Pancreas (tissue), 10 donors: ENCODE measurements around the gene GJC2. TPM values are rescaled to one million over a fixed set of nuclear protein-coding genes. Genes with fewer than 3 reads are reported as not detected.

Experiments used
- ATAC-seq, 4 donors: fragments of 200-7000 bp; cut with Tn5 transposase; one replicate each; pipeline versions ENCODE4 v1.8.0 to v1.9.1; 2020; ENCODE audit warnings: mild to moderate bottlenecking in 4 of 4, moderate library complexity in 4 of 4
- DNase-seq, 6 donors: peaks; one replicate each; pipeline ENCODE4 v3.0.0-alpha.2; 2020
- FAIRE-seq: peaks from 2 replicates; lab custom pipeline; 2012; peaks lifted over from hg19 to GRCh38; lab: Jason Lieb, UNC
- H3K27ac ChIP-seq, 4 donors: fragments of 200-600 bp; sonication (generic); 1 replicate in 3 of 4; 2 replicates in 1 of 4; pipeline versions ENCODE4 v1.5.0 to v1.8.0; 2020
- H3K27me3 ChIP-seq, 4 donors: fragments of 200-600 bp; one replicate each; pipeline ENCODE4 v1.8.0; 2021
- H3K36me3 ChIP-seq, 3 donors: fragments of 200-600 bp; sonication (generic) in 1 of 3; one replicate each; pipeline versions ENCODE4 v1.5.0 to v1.8.0; 2020 to 2021
- H3K4me1 ChIP-seq, 3 donors: fragments of 200-600 bp; one replicate each; pipeline ENCODE4 v1.8.0; 2021
- H3K4me3 ChIP-seq, 4 donors: fragments of 200-600 bp; sonication (generic) in 2 of 4; one replicate each; pipeline versions ENCODE4 v1.5.0 to v1.8.0; 2020 to 2021
- H3K9me3 ChIP-seq, 4 donors: fragments of 200-600 bp; one replicate each; pipeline ENCODE4 v1.8.0; 2021
- WGBS, 2 donors: extraction: QIAGEN DNeasy Blood & Tissue Kit; methylation state at CpG; one replicate each; pipeline ENCODE4 v1.1.7; 2013; 5-methylcytosine and 5-hydroxymethylcytosine counted together
- intact Hi-C, 3 donors: fragments of 100-400 bp; cut with DNase I; formaldehyde crosslinking; loops; one replicate each; pipeline versions ENCODE4 v1.11.1 to v1.14.2; 2022
- polyA plus RNA-seq, 2 donors: library from polyadenylated mRNA; stranded (reverse); fragments of 200-250 nt; gene quantifications; one replicate each; pipeline ENCODE4 v1.2.3, GENCODE V29; 2013
- total RNA-seq, 6 donors: library from RNA; stranded (reverse); fragmentation: NEBNext Ultra II Directional in 4 of 6; extraction: Animal tissue kit (Norgen Biotek cat#: 25700) in 4 of 6; gene quantifications; one replicate each; pipeline versions ENCODE4 v1.2.1 to v1.2.4, GENCODE V29; 2021 to 2023
- TF ChIP-seq, protein P1 (sequence below), 4 donors: fragments of 200-600 bp; sonication (generic) in 3 of 4; IDR thresholded peaks; one replicate each; pipeline versions ENCODE4 v1.5.0 to v1.8.0; 2021; ENCODE audit warnings: antibody characterized with exemption in 4 of 4
- donor health status: healthy with polysubstance abuse.
- donor health status: DM: no; HTN: no; CAD: no; lungs with moderate emphysema.
- donor health status: DM: no; HTN: no; CAD: no.
- donor health status: control.
- donor health status: control.
- donor health status: Bipolar disorder and iron deficiency.
- donor health status: DM: yes; HTN: yes; CAD: no.
- donor health status: DM: no; HTN: no; CAD: no.
- donor health status: DM: no; HTN: no; CAD: no.
- donor health status: DM: yes; HTN: yes; CAD: no.

Gene GJC2
- total and polyA plus RNA-seq, 8 donors, result 0.08 to 0.80 (median 0.45) TPM

DNA sequence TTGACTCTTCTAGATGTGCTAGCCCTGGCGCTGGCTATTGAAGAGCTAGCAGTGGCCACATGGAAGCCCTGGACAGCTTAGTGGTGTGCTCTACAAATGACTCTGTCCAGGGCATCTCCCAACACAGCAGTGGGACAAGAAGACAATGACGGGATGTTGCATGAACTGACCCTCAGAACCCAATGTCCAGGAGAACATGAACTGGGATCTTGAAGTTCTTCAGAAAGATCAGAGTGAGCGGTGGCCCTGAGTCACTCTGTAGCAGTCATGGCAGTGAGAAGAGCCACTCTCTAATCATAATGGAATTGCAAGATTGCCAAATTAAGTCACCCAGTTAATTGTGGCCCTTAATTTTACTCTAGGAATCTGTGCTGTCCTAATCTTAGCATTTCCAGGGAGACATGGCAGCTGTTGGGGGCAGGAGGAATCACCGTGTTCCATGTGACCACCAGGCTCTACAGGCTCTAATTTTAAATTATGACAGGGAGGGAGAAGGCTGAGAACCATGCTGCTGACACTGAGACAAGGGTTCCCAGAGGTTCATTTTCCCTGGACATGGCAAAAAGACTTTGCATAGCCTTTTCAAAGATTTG is 47.9 kb downstream of the GJC2 start:
- no peak overlapping the region for H3K4me3 ChIP-seq
- H3K27me3 ChIP-seq, result no peaks in the 10 kb centered on the region
- WGBS, 2 donors, result 95 to 96% methylated on average over 4 of the region's 4 CpGs
- no peaks in the 10 kb centered on the region for H3K9me3 ChIP-seq
- H3K4me1 ChIP-seq, result no peaks in the 10 kb centered on the region
- no peak overlapping the region for H3K27ac ChIP-seq
- intact Hi-C loops, result no loop called here
- no peak for FAIRE-seq
- ATAC-seq, result no peak
- DNase-seq, result no peak
- TF ChIP-seq, protein P1, sequence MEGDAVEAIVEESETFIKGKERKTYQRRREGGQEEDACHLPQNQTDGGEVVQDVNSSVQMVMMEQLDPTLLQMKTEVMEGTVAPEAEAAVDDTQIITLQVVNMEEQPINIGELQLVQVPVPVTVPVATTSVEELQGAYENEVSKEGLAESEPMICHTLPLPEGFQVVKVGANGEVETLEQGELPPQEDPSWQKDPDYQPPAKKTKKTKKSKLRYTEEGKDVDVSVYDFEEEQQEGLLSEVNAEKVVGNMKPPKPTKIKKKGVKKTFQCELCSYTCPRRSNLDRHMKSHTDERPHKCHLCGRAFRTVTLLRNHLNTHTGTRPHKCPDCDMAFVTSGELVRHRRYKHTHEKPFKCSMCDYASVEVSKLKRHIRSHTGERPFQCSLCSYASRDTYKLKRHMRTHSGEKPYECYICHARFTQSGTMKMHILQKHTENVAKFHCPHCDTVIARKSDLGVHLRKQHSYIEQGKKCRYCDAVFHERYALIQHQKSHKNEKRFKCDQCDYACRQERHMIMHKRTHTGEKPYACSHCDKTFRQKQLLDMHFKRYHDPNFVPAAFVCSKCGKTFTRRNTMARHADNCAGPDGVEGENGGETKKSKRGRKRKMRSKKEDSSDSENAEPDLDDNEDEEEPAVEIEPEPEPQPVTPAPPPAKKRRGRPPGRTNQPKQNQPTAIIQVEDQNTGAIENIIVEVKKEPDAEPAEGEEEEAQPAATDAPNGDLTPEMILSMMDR (IDR thresholded peaks at IDR 0.05), result no peak
- H3K36me3 ChIP-seq, result no peaks in the 10 kb centered on the region

DNA sequence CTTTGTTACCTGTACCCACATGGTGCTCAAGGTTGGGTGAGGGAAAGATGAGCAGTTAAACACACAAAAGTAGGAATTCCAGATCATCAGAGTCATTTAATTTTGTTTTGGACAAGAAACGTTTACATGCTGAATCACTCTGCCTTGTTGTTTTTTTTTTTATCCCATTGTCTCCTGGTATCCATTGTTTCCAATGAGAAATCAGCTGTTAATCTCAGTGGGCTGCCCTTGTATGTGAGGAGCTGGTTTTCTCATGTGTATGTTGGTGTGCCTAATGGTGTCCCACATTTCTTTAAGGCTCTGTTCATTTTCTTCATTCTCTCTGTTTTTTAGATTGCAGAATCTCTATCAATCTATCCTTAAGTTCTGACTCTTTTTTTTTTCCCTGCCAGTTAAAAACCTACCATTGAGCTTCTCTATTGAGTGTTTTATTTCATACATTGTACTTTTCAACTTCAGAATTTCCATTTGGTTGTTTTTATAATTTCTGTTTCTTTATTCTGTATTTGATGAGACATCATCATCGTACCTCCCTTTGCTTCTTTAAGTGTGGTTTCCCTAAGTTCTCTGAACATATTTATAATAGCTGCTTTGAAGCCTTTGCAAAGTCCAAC is 49.4 kb downstream of the GJC2 start:
- Histone ChIP-seq H3K9me3 (no peaks in the 10 kb centered on the region), H3K4me1 (no peaks in the 10 kb centered on the region), H3K27me3 (no peaks in the 10 kb centered on the region), H3K27ac (no peak overlapping the region), H3K36me3 (no peaks in the 10 kb centered on the region), H3K4me3 (no peak overlapping the region)
- DNase-seq (no peak), ATAC-seq (no peak), FAIRE-seq (no peak)
- 63 to 76% methylated on average over 2 of the region's 2 CpGs for WGBS, 2 donors
- TF ChIP-seq, protein P1 (IDR thresholded peaks at IDR 0.05), result no peak
- intact Hi-C loops, result no loop called here

DNA sequence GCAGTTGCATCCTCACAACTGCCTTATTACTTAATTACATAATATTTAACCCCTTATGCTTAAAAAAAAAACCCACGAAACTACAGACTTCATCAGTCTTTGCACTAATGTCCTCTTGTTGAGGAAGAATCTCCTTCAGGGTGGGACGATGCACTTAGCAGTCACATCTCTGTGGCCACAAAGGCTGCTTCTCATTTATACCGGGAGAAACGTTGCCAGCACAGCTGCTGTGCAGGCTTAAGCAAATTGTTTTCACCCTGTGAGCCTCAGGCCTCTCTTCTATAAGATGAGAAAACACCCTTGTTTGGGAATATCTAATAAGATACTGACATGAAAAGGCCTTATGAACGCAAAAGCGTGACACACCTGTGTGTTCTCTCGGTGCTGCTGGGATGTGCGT is 55.2 kb downstream of the GJC2 start:
- Histone ChIP-seq H3K36me3 (no peaks in the 10 kb centered on the region), H3K4me3 (no peak overlapping the region), H3K4me1 (no peaks in the 10 kb centered on the region), H3K27ac (no peak overlapping the region), H3K9me3 (no peaks in the 10 kb centered on the region), H3K27me3 (no peaks in the 10 kb centered on the region)
- TF ChIP-seq, protein P1 (IDR thresholded peaks at IDR 0.05), result no peak
- no peak for ATAC-seq
- no peak for DNase-seq
- FAIRE-seq, result no peak
- WGBS, 2 donors, result 35 to 41% methylated on average over 8 of the region's 8 CpGs
- intact Hi-C loops, result no loop called here

DNA sequence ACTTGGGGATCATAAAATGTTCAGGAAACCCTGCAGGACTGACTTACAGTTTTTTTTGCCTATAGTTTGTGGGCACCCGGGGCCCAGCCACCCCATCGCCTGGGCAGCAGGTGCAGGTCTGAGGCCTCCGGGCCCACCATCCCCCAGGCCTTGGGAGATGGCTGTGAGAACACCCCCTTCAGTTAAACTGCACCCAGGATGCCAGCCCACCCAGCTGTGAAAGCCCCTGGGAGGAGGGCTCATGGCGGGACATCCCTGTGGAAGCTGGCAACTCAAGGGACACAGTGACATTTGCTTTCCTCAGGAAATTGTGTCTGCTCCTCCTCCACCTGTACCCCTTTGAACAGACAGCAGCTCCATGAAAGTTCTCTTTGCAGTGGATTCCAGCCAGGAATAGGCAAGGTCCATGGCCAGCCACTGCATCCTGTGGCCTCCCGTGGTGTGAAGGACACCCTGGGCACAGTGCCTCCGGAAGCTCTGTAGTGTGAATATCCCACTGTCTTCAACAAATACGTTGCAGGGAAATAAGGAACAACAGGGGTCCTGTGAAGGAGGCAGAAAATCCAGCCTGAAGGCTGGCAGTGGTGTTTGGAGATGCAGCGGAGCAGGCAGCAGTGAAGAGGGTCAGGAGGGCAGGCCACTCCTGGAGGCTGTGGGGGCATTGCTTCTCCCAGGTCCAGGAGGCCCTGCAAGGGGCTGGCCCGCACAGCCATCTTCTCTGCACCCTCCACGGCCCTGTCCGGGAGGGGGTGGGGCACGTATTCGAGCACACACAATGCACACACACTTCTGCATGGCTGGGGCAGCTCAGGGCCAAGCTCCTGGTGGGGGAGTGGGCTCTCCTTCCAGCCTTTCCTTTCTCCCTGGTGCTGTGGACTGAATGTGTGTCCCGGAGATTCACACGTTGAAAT is 56.1 kb downstream of the GJC2 start:
- H3K36me3 ChIP-seq, result no peaks in the 10 kb centered on the region
- no peak overlapping the region for H3K27ac ChIP-seq
- 27 to 29% methylated on average over 15 of the region's 15 CpGs for WGBS, 2 donors
- no peak overlapping the region for H3K4me3 ChIP-seq
- ATAC-seq (peak in 3 of 4 donors; percentile 32 to 38 (median 36)), DNase-seq (no peak), FAIRE-seq (no peak)
- no peaks in the 10 kb centered on the region for H3K9me3 ChIP-seq
- intact Hi-C loops, result no loop called here
- TF ChIP-seq, protein P1 (IDR thresholded peaks at IDR 0.05), result no peak
- H3K27me3 ChIP-seq, result no peaks in the 10 kb centered on the region
- H3K4me1 ChIP-seq, result no peaks in the 10 kb centered on the region
